ENCODE results near the gene SERPINB7. TPM values are rescaled to one million over a fixed set of nuclear protein-coding genes. Genes with fewer than 3 reads are reported as not detected.

Gene SERPINB7
- polyA plus RNA-seq, 3 donors = 0.36 to 2.5 TPM; not detected in 1

DNA sequence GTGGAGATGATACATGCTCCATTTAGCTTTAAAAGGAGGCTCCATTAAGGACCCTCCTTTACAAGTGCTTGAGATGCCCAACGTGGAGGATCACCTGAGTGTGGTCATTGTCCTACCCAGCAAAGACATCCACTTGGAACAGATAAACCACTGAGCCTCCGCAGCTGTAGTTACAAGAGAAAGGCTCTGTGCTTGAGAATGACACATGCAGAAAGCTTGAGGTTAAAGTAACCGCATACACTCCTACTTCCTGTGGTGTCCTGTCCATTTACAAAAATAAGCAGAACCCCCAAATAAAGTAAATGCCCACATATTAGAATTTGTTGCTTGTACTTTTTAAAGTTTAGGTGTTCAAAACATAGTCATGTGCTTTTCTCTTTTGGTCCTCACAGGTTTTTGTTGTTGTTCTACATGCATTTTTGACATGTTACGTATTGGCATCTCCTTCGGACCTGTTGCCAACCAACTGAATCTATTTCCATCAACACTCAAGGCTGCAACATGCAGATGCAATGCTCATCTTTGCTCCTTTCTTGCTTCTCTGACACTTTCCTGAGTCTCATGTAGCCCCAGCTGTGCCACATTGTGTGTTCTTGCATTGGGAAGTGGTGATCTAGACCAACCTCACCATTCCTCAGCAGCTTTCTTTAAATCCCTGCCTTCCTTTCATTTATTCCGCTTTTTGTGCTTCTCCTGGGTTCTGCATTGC, 56.0 kb downstream of the SERPINB7 start:
- H3K27ac ChIP-seq (ENCODE audit: low read depth, low read length) = no peak overlapping the region
- WGBS, 3 donors = 41 to 62% (median 59%) methylated on average over 6 of the region's 6 CpGs

- H3K27ac ChIP-seq (ENCODE audit: low read depth, low read length) = no peak overlapping the region
Observed at GRCh38 chr18:63832470-63832869, 57.3 kb downstream of the SERPINB7 start.

DNA sequence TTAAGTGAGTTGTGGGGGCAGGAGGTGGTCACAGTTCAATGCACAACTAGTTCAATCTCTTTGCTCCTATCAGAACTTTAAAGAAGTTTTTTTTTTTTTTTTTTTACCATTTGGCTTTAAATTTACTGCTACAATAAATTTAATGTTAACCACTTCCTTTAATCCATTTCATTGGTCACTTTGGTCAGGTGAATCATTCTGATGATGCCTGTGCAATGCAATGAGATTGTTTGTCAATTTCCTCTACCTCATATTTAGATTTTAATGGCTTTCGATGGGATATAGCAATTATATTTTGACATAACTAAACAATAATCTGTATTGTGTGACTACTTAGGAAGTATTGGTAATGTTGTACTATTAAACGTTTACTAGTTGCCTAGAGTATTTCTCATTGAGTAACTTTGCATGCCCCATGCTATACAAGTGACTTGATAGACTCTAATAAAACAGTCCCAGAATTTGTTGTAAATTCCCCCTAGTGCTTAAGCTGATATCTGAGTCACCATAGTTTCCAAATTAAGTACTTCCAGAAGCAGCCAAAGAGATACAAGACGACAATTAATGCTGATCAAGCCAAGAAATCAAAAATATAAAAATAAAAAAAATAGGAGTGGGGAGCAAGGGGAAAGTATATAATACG, 59.4 kb downstream of the SERPINB7 start:
- H3K27ac ChIP-seq (ENCODE audit: low read depth, low read length) = no peak overlapping the region
- WGBS, 3 donors = 72 to 80% (median 75%) methylated on average over 4 of the region's 4 CpGs

More at GRCh38 chr18:63832470-63832869, 57.3 kb downstream of the SERPINB7 start:
- 76 to 100% (median 95%) methylated on average over 1 of the region's 1 CpG for whole genome bisulfite sequencing, 3 donors

- 24 to 48% (median 25%) methylated on average over 3 of the region's 3 CpGs for WGBS, 3 donors
- H3K27ac ChIP-seq (ENCODE audit: low read depth, low read length) = no peak overlapping the region
Observed at GRCh38 chr18:63836456-63836855, 61.2 kb downstream of the SERPINB7 start.

- 78 to 89% (median 79%) methylated on average over 5 of the region's 5 CpGs for WGBS, 3 donors
- no peak overlapping the region for H3K27ac ChIP-seq (ENCODE audit: low read depth, low read length)
Observed at GRCh38 chr18:63837590-63837989, 62.4 kb downstream of the SERPINB7 start.

GRCh38 chr18:63843008-63843407, 67.8 kb downstream of the SERPINB7 start:
- H3K27ac ChIP-seq (ENCODE audit: low read depth, low read length) = no peak overlapping the region
- WGBS, 3 donors = 57 to 72% (median 72%) methylated on average over 7 of the region's 7 CpGs

DNA sequence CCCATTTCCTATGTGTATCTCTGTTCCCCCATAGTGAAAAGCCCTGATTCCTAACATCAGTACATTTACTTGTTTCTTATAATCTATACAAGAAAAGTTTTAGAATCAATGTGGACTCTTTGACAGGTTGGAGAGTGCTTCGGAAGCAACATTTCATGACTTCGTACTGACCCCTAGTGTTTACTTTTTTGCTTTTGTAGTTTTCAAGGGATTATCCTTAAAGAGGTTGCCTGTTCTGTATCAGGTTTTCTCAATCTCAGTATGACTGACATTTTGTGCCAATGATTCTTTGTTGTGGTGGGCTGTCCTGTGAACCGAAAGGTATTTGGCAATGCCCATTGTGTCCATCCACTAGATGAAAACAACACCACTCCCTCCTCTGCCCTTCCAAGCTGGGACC, 69.0 kb downstream of the SERPINB7 start:
- 6 to 13% (median 11%) methylated on average over 3 of the region's 3 CpGs for WGBS, 3 donors
- H3K27ac ChIP-seq (ENCODE audit: low read depth, low read length) = no peak overlapping the region

- 1 to 4% (median 3%) methylated on average over 2 of the region's 2 CpGs for WGBS, 3 donors
- H3K27ac ChIP-seq (ENCODE audit: low read depth, low read length) = no peak overlapping the region
Observed at GRCh38 chr18:63848159-63848558, 72.9 kb downstream of the SERPINB7 start.

DNA sequence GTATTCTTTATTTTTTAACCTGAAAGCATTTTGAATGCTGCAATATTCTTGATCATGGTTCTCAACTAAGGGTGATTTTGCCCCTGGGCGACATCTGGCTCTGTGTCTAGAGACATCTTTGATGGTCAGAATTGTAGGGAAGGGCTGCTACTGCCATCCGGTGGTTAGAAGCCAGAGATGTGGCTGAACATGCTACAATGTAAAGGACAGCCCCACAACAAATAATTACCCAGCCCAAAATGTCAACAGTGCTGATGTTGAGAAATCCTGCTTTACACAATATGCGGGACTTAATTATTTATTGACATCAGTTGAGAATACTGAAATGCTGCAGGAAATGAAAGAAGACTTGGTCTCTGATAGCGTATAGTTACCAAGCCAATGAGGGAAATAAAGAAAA, 74.8 kb downstream of the SERPINB7 start:
- WGBS, 3 donors = 38% methylated on average over 4 of the region's 4 CpGs
- H3K27ac ChIP-seq (ENCODE audit: low read depth, low read length) = no peak overlapping the region

GRCh38 chr18:63850636-63851035, 75.4 kb downstream of the SERPINB7 start:
- H3K27ac ChIP-seq (ENCODE audit: low read depth, low read length) = no peak overlapping the region
- WGBS, 3 donors = 70 to 74% (median 71%) methylated on average over 2 of the region's 2 CpGs

Other genes starting within 250 kb of the SERPINB7 start
- not detected for gene SERPINB12, start 233.0 kb upstream of the SERPINB7 start, polyA plus RNA-seq
- gene SERPINB13, start 188.1 kb upstream of the SERPINB7 start, polyA plus RNA-seq = under 1 TPM in 1 of 3 donors, not detected in 2; 0.21 TPM
- gene SERPINB4, start 131.2 kb upstream of the SERPINB7 start, polyA plus RNA-seq = under 1 TPM in 1 of 3 donors, not detected in 2; 0.16 TPM
- 1 to 10 TPM in 1 of 3 donors, under 1 TPM in 1, not detected in 1; 0.08 to 1.1 TPM for gene SERPINB3, start 113.5 kb upstream of the SERPINB7 start, polyA plus RNA-seq
- not detected for gene SERPINB11, start 72.5 kb upstream of the SERPINB7 start, polyA plus RNA-seq
- 100 to 1,000 TPM in 1 of 3 donors, 1 to 10 TPM in 1, under 1 TPM in 1; 0.18 to 206 (median 3.9) TPM for gene SERPINB2, start 112.3 kb downstream of the SERPINB7 start, polyA plus RNA-seq
- gene SERPINB10, start 132.5 kb downstream of the SERPINB7 start, polyA plus RNA-seq = under 1 TPM in 2 of 3 donors, not detected in 1; 0.27 to 0.90 TPM
- under 1 TPM; 0.03 to 0.22 (median 0.07) TPM for gene HMSD, start 173.9 kb downstream of the SERPINB7 start, polyA plus RNA-seq
- gene SERPINB8, start 194.7 kb downstream of the SERPINB7 start, polyA plus RNA-seq = 10 to 100 TPM in 1 of 3 donors, 1 to 10 TPM in 2; 3.0 to 14.8 (median 6.6) TPM

Measured in adipose tissue (tissue), 3 donors.